ENCODE data around the gene KIF6. TPM values are rescaled to one million over a fixed set of nuclear protein-coding genes. Genes with fewer than 3 reads are reported as not detected.
"Not testable (repeated sequence)": the region's sequence is repeated elsewhere in the genome, so short reads cannot be mapped to it uniquely, and the experiment has no call there.

The KIF6 gene
- polyA plus RNA-seq, 5 donors = 2.4 to 3.9 (median 2.6) TPM

- no peak for DNase-seq
Measured at GRCh38 chr6:39294899-39295298, 430.3 kb downstream of the KIF6 start.

- no peak for DNase-seq
Measured at GRCh38 chr6:39294133-39294532, 431.1 kb downstream of the KIF6 start.

GRCh38 chr6:39292637-39293036 is 432.6 kb downstream of the KIF6 start:
- no peak for DNase-seq

GRCh38 chr6:39289490-39289889 is 435.7 kb downstream of the KIF6 start:
- no peak for DNase-seq

- no peak for DNase-seq
Measured at GRCh38 chr6:39287601-39288000, 437.6 kb downstream of the KIF6 start.

- not testable (repeated sequence) for DNase-seq
Measured at GRCh38 chr6:39286596-39286995, 438.6 kb downstream of the KIF6 start.

GRCh38 chr6:39282774-39283173 is 442.4 kb downstream of the KIF6 start:
- DNase-seq = no peak

GRCh38 chr6:39281312-39281980 is 443.8 kb downstream of the KIF6 start:
- no peak for DNase-seq

- DNase-seq = no peak
Measured at GRCh38 chr6:39280247-39280731, 444.9 kb downstream of the KIF6 start.

Other genes with a start within 250 kb of the KIF6 start
- 10 to 100 TPM; 28.5 to 45.1 (median 32.7) TPM for gene DAAM2, start 67.0 kb upstream of the KIF6 start, polyA plus RNA-seq (ENCODE audit: insufficient read depth in 1 of 5, insufficient read length in 5 of 5, low replicate concordance in 1 of 5)
- gene MOCS1, start 209.1 kb upstream of the KIF6 start, polyA plus RNA-seq (ENCODE audit: insufficient read depth in 1 of 5, insufficient read length in 5 of 5, low replicate concordance in 1 of 5) = 10 to 100 TPM; 20.3 to 27.7 (median 23.4) TPM

Measured in right lung (tissue), 5 donors.